ENCODE measurements around the gene MAFG. TPM values are rescaled to one million over a fixed set of nuclear protein-coding genes. Genes with fewer than 3 reads are reported as not detected.

The MAFG gene
- polyA plus RNA-seq, 1 of the 3 experiments (the other 2 are of a cell fraction), result 38.7 TPM

- Histone ChIP-seq H2AFZ (ENCODE audit: low read depth) (no peak overlapping the region), H3K4me3 (ENCODE audit: low read depth in 2 of 2, low read length in 1 of 2) (no peak overlapping the region), H3K27me3 (ENCODE audit: insufficient read depth) (no peaks in the 10 kb centered on the region), H3K9me2 (no peaks in the 10 kb centered on the region), H3K79me2 (ENCODE audit: insufficient read depth) (peaks cover 8% of the 10 kb centered on the region; the same call in 1 of the 2 replicates), H3K27ac (ENCODE audit: low read depth in 2 of 2, low read length in 1 of 2) (no peak overlapping the region), H3K4me1 (ENCODE audit: control insufficient read depth in 1 of 2, insufficient read depth in 2 of 2, low read depth in 1 of 2, low read length in 1 of 2) (no peaks in the 10 kb centered on the region), H3K9ac (no peak overlapping the region), H3K4me2 (no peak overlapping the region), H4K20me1 (ENCODE audit: insufficient read depth) (no peaks in the 10 kb centered on the region), H3K9me3 (no peaks in the 10 kb centered on the region), H3K36me3 (replicated peaks in 1 of 2; ENCODE audit: control insufficient read depth in 1 of 2, insufficient read depth in 2 of 2, low read length in 1 of 2) (peaks cover 16 to 48% of the 10 kb centered on the region in 2 experiments), H3F3A (replicated peaks; ENCODE audit: insufficient read depth) (peaks cover 45% of the 10 kb centered on the region)
- ChIA-PET CTCF (interaction anchor here (1.2 to 3.0 kb wide), 4 partner anchors 10 to 149 kb away, joined by 3 to 23 read pairs (median 4); partner anchors contain the start of gene ANAPC11), POLR2A (interaction anchor here (1.2 kb wide), 1 partner anchor 13 kb away, joined by 3 read pairs; no protein-coding TSS in a partner anchor)
- DNase-seq, result no peak
- TF ChIP-seq, protein P1, sequence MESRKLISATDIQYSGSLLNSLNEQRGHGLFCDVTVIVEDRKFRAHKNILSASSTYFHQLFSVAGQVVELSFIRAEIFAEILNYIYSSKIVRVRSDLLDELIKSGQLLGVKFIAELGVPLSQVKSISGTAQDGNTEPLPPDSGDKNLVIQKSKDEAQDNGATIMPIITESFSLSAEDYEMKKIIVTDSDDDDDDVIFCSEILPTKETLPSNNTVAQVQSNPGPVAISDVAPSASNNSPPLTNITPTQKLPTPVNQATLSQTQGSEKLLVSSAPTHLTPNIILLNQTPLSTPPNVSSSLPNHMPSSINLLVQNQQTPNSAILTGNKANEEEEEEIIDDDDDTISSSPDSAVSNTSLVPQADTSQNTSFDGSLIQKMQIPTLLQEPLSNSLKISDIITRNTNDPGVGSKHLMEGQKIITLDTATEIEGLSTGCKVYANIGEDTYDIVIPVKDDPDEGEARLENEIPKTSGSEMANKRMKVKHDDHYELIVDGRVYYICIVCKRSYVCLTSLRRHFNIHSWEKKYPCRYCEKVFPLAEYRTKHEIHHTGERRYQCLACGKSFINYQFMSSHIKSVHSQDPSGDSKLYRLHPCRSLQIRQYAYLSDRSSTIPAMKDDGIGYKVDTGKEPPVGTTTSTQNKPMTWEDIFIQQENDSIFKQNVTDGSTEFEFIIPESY (IDR thresholded peaks at IDR 0.05; ENCODE audit: borderline replicate concordance, low read depth), result no peak
- TF ChIP-seq SMC3 (IDR thresholded peaks at IDR 0.05; ENCODE audit: low read depth, low read length) (no peak), MEF2A (IDR thresholded peaks at IDR 0.05; ENCODE audit: borderline replicate concordance, low read depth) (no peak), CHD2 (IDR thresholded peaks at IDR 0.05; ENCODE audit: low read length, partially characterized antibody) (no peak), RCOR1 (IDR thresholded peaks at IDR 0.05; ENCODE audit: low read length) (no peak), JUND (IDR thresholded peaks at IDR 0.05) (no peak), NRF1 (IDR thresholded peaks at IDR 0.05; ENCODE audit: low read depth, low read length) (no peak), TAF1 (IDR thresholded peaks at IDR 0.05; ENCODE audit: borderline replicate concordance, low read depth, low read length) (no peak), FOSL2 (IDR thresholded peaks at IDR 0.05; ENCODE audit: borderline replicate concordance, low read depth) (no peak), RAD21 (IDR thresholded peaks at IDR 0.05; ENCODE audit: low read length) (no peak)
- 91% methylated on average over 5 of the region's 5 CpGs for WGBS (ENCODE audit: low lambda C conversion rate)
Measured at GRCh38 chr17:81879121-81879520, 48.4 kb downstream of the MAFG start.

DNA sequence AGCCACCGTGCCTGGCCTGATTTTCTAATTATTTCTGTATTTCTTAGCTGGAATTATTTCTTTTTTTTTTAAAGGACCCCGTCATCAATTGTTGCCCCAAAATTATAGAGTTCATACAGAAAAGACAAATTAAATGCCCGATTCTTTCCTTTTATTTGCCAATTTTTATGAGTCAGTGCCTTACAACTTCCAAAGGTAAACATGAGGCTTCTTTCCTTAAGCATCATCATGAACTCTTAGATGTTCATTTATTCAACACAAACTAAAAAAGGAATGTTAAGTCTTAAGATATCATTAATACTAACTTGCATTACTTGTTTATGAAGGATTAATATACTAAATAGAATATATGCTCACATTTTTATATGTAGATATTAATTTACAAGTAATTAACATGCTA, 49.2 kb downstream of the MAFG start:
- peaks cover 54% of the 10 kb centered on the region for H3F3A ChIP-seq (replicated peaks; ENCODE audit: insufficient read depth)
- no peaks in the 10 kb centered on the region for H3K27me3 ChIP-seq (ENCODE audit: insufficient read depth)
- H3K36me3 ChIP-seq (replicated peaks in 1 of 2; ENCODE audit: control insufficient read depth in 1 of 2, insufficient read depth in 2 of 2, low read length in 1 of 2), result peaks cover 15 to 41% of the 10 kb centered on the region in 2 experiments
- H3K4me3 ChIP-seq (ENCODE audit: low read depth in 2 of 2, low read length in 1 of 2), result no peak overlapping the region
- H3K4me2 ChIP-seq, result no peak overlapping the region
- no peaks in the 10 kb centered on the region for H4K20me1 ChIP-seq (ENCODE audit: insufficient read depth)
- H3K4me1 ChIP-seq (ENCODE audit: control insufficient read depth in 1 of 2, insufficient read depth in 2 of 2, low read depth in 1 of 2, low read length in 1 of 2), result no peaks in the 10 kb centered on the region
- no peak overlapping the region for H3K27ac ChIP-seq (ENCODE audit: low read depth in 2 of 2, low read length in 1 of 2)
- H2AFZ ChIP-seq (ENCODE audit: low read depth), result no peak overlapping the region
- H3K9ac ChIP-seq, result no peak overlapping the region
- CTCF ChIA-PET, result interaction anchor here (1.4 kb wide), 1 partner anchor 17 kb away, joined by 4 read pairs; no protein-coding TSS in a partner anchor
- peaks cover 8% of the 10 kb centered on the region; the same call in 1 of the 2 replicates for H3K79me2 ChIP-seq (ENCODE audit: insufficient read depth)
- no peak for TF ChIP-seq PBX3 (IDR thresholded peaks at IDR 0.05)
- TF ChIP-seq IRF3 (IDR thresholded peaks at IDR 0.05; ENCODE audit: low read depth, low read length), result no peak
- no peak for TF ChIP-seq YY1 (IDR thresholded peaks at IDR 0.05; ENCODE audit: low read depth)
- TF ChIP-seq NRF1 (IDR thresholded peaks at IDR 0.05; ENCODE audit: low read depth, low read length), result no peak
- no peak for TF ChIP-seq RAD21 (IDR thresholded peaks at IDR 0.05; ENCODE audit: low read length)
- TF ChIP-seq POLR2AphosphoS5 (IDR thresholded peaks at IDR 0.05; ENCODE audit: low read depth, low read length), result no peak
- TF ChIP-seq, protein P2, sequence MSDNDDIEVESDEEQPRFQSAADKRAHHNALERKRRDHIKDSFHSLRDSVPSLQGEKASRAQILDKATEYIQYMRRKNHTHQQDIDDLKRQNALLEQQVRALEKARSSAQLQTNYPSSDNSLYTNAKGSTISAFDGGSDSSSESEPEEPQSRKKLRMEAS (IDR thresholded peaks at IDR 0.05; ENCODE audit: low read depth), result no peak
- TF ChIP-seq, protein P1 (IDR thresholded peaks at IDR 0.05; ENCODE audit: borderline replicate concordance, low read depth), result no peak
- TF ChIP-seq SMC3 (IDR thresholded peaks at IDR 0.05; ENCODE audit: low read depth, low read length), result no peak
- no peak for TF ChIP-seq RFX5 (IDR thresholded peaks at IDR 0.05; ENCODE audit: low read length)
- TF ChIP-seq TCF12 (IDR thresholded peaks at IDR 0.05), result no peak
- no peak for TF ChIP-seq SIN3A (IDR thresholded peaks at IDR 0.05; ENCODE audit: borderline replicate concordance, low read depth, low read length)
- TF ChIP-seq CHD2 (IDR thresholded peaks at IDR 0.05; ENCODE audit: low read length, partially characterized antibody), result no peak
- TF ChIP-seq RCOR1 (IDR thresholded peaks at IDR 0.05; ENCODE audit: low read length), result no peak
- TF ChIP-seq, protein P3, sequence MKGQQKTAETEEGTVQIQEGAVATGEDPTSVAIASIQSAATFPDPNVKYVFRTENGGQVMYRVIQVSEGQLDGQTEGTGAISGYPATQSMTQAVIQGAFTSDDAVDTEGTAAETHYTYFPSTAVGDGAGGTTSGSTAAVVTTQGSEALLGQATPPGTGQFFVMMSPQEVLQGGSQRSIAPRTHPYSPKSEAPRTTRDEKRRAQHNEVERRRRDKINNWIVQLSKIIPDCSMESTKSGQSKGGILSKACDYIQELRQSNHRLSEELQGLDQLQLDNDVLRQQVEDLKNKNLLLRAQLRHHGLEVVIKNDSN (IDR thresholded peaks at IDR 0.05; ENCODE audit: borderline replicate concordance, low read depth), result no peak
- TF ChIP-seq FOSL2 (IDR thresholded peaks at IDR 0.05; ENCODE audit: borderline replicate concordance, low read depth), result no peak
- no peak for TF ChIP-seq GATA2 (CRISPR knock-in tag; IDR thresholded peaks at IDR 0.05)
- DNase-seq, result no peak
- WGBS (ENCODE audit: low lambda C conversion rate), result 94% methylated on average over 3 of the region's 3 CpGs
- POLR2A ChIA-PET, result no interaction called here
- H3K9me2 ChIP-seq, result no peaks in the 10 kb centered on the region
- H3K9me3 ChIP-seq, result no peaks in the 10 kb centered on the region
